ENCODE results near the gene FHIT. TPM values are rescaled to one million over a fixed set of nuclear protein-coding genes. Genes with fewer than 3 reads are reported as not detected.

Gene FHIT
- total and polyA plus RNA-seq, 2 donors from 2014 or later = 20.2 to 61.2 TPM

- no peak overlapping the region for H3K9ac ChIP-seq (ENCODE audit: low read length in 3 of 3)
- FAIRE-seq = no peak
- TF ChIP-seq CTCF (IDR thresholded peaks at IDR 0.05; ENCODE audit: borderline replicate concordance, extremely low read depth, insufficient read depth) = no peak
- H3K27ac ChIP-seq (ENCODE audit: low read depth in 2 of 2, low read length in 2 of 2) = no peak overlapping the region
- H3K4me1 ChIP-seq (ENCODE audit: control insufficient read depth in 2 of 3, insufficient read depth in 2 of 3, low read depth in 1 of 3, low read length in 3 of 3) = peaks cover 0 to 3% (median 0%) of the 10 kb centered on the region in 3 donors
- no peaks in the 10 kb centered on the region for H3K9me3 ChIP-seq (ENCODE audit: control insufficient read depth in 2 of 3, insufficient read depth in 1 of 3, low read length in 3 of 3)
- H3K4me3 ChIP-seq (ENCODE audit: low read length in 3 of 3) = no peak overlapping the region
- H3K36me3 ChIP-seq (ENCODE audit: control insufficient read depth in 2 of 3, insufficient read depth in 3 of 3, low read length in 3 of 3) = no peaks in the 10 kb centered on the region
- intact Hi-C loops (cut with DNase I) = no loop called here
- no peaks in the 10 kb centered on the region for H3K27me3 ChIP-seq (ENCODE audit: control insufficient read depth, insufficient read depth, low read length)
- DNase-seq = no peak
These were observed 1025.4 kb downstream of the FHIT start for GRCh38 chr3:60225848-60226247.

DNA sequence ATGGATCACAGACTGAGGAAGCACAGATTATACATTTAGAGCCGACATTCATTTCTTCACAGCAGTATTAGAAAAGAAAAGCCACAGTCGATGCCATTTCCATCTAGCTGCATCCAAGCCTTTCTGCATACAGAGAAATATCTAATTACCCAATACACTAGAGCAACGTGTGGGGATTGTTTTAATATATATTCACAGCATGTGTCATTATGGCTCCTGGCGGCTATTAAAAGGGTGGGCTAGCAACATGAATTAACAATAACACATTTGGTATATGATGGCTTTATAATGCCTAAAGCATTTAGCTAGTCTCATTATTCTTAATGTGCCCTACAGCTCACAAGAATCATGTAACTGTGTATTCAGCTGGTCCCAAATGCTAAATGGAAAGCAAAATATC, 1030.5 kb downstream of the FHIT start:
- no peaks in the 10 kb centered on the region for H3K4me1 ChIP-seq (ENCODE audit: control insufficient read depth in 2 of 3, insufficient read depth in 2 of 3, low read depth in 1 of 3, low read length in 3 of 3)
- no peak overlapping the region for H3K9ac ChIP-seq (ENCODE audit: low read length in 3 of 3)
- no peak overlapping the region for H3K27ac ChIP-seq (ENCODE audit: low read depth in 2 of 2, low read length in 2 of 2)
- no peaks in the 10 kb centered on the region for H3K36me3 ChIP-seq (ENCODE audit: control insufficient read depth in 2 of 3, insufficient read depth in 3 of 3, low read length in 3 of 3)
- intact Hi-C loops (cut with DNase I) = no loop called here
- H3K4me3 ChIP-seq (ENCODE audit: low read length in 3 of 3) = no peak overlapping the region
- FAIRE-seq = no peak
- no peaks in the 10 kb centered on the region for H3K9me3 ChIP-seq (ENCODE audit: control insufficient read depth in 2 of 3, insufficient read depth in 1 of 3, low read length in 3 of 3)
- no peak for TF ChIP-seq CTCF (IDR thresholded peaks at IDR 0.05; ENCODE audit: borderline replicate concordance, extremely low read depth, insufficient read depth)
- H3K27me3 ChIP-seq (ENCODE audit: control insufficient read depth, insufficient read depth, low read length) = no peaks in the 10 kb centered on the region
- no peak for DNase-seq

DNA sequence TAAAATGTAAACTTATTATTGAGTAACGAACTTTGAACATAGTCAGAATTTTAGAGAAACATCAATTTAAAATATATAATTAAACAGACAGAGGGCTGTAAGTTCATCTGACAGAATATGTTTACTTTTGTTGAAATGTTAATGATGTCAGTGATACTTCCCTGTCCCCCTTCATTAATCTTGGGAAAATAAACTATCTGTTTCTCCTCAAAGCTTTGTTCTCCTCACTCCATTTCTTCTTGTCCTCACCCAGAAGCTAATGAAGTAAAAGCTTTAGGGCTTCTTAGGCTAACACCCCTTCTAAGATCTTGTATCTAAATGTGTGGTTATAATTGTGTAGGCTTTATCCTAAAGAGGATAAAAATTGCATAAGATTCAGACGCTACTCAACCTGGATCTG, 1031.8 kb downstream of the FHIT start:
- peak in 2 of 5 donors; percentile 57 to 77 for DNase-seq
- no peak overlapping the region for H3K9ac ChIP-seq (ENCODE audit: low read length in 3 of 3)
- no peak for TF ChIP-seq CTCF (IDR thresholded peaks at IDR 0.05; ENCODE audit: borderline replicate concordance, extremely low read depth, insufficient read depth)
- FAIRE-seq = no peak
- no peaks in the 10 kb centered on the region for H3K4me1 ChIP-seq (ENCODE audit: control insufficient read depth in 2 of 3, insufficient read depth in 2 of 3, low read depth in 1 of 3, low read length in 3 of 3)
- H3K27me3 ChIP-seq (ENCODE audit: control insufficient read depth, insufficient read depth, low read length) = no peaks in the 10 kb centered on the region
- no peak overlapping the region for H3K27ac ChIP-seq (ENCODE audit: low read depth in 2 of 2, low read length in 2 of 2)
- intact Hi-C loops (cut with DNase I) = no loop called here
- H3K9me3 ChIP-seq (ENCODE audit: control insufficient read depth in 2 of 3, insufficient read depth in 1 of 3, low read length in 3 of 3) = no peaks in the 10 kb centered on the region
- no peaks in the 10 kb centered on the region for H3K36me3 ChIP-seq (ENCODE audit: control insufficient read depth in 2 of 3, insufficient read depth in 3 of 3, low read length in 3 of 3)
- no peak overlapping the region for H3K4me3 ChIP-seq (ENCODE audit: low read length in 3 of 3)

Measured in kidney (tissue), 14 donors.